Activated CD8-positive, alpha-beta memory T cell treated with anti-CD3 and anti-CD28 coated beads for 48 hours (primary cell): ENCODE measurements around the gene MADD.

ENCODE experiments used
- DNase-seq, 3 experiments: peaks; one replicate each; pipeline ENCODE4 v3.0.0-alpha.2; 2020; ENCODE audit warnings: low read depth in 2 of 3, low spot score in 2 of 3

Gene MADD

DNA sequence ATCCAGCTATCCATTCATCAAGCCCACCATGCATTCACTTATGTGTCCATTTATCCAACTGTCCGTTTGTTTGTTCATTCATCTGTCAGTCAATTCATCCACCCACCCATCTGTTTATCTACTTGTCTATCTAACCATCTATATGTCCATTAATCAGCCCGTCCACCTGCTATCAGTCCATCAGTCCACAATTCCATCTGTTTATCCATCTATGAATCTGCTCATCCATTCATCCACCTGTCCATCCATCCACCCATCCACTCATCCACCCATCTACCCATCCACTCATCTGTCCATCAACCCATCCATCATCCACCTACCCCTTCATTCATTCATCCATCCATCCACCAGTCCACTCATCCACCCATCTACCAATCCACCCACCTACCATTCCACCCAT, 109.4 kb downstream of the MADD start:
- no peak for DNase-seq
